Measurements from ENCODE around the gene SLC25A26. TPM values are rescaled to one million over a fixed set of nuclear protein-coding genes. Genes with fewer than 3 reads are reported as not detected.

The SLC25A26 gene
- polyA plus RNA-seq, 1 donor (not counting 4 experiments of a cell fraction or from before 2014, with no cell fraction given) = 25.2 TPM

DNA sequence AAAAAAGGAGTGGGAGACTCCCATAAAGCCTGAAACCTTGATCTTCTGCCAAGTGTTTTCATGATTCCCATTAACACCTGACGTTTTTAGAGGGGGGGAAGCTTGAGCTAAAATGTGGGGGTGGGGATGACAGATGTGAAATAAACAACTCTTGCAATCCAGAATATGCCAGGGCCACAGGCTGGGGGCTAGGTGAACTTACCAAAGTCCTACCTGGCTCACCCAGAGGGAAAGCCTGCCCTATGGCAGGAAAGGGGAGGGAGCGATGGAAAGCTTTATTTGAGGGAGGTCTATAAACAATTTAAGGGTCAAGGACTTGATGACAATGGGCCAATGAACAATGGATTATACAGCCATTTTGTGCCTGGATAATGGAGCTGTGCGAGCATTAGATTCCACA lies 171.7 kb downstream of the SLC25A26 start:
- Histone ChIP-seq H3K9me1 (ENCODE audit: control insufficient read depth, extremely low read depth, insufficient read depth, low read length) (no peaks in the 10 kb centered on the region), H3K27ac (ENCODE audit: control insufficient read depth, insufficient read depth, low read length) (no peak overlapping the region), H3K9me3 (ENCODE audit: control insufficient read depth, low read depth, low read length) (no peaks in the 10 kb centered on the region), H4K20me1 (ENCODE audit: control insufficient read depth, extremely low read depth, insufficient read depth, low read length) (no peaks in the 10 kb centered on the region), H3K4me2 (ENCODE audit: control insufficient read depth, extremely low read depth, insufficient read depth, low read depth, low read length) (no peak overlapping the region), H2AFZ (ENCODE audit: control insufficient read depth, low read length) (no peak overlapping the region), H3K9ac (ENCODE audit: control insufficient read depth, extremely low read depth, insufficient read depth, low read length) (no peak overlapping the region), H3K4me1 (ENCODE audit: control insufficient read depth, extremely low read depth, insufficient read depth, low read length) (peaks cover 1% of the 10 kb centered on the region), H3K4me3 (ENCODE audit: control insufficient read depth in 2 of 3, extremely low read depth in 1 of 3, insufficient read depth in 2 of 3, low read depth in 1 of 3, low read length in 3 of 3) (no peak overlapping the region), H3K27me3 (ENCODE audit: control insufficient read depth, extremely low read depth, insufficient read depth, low read length) (no peaks in the 10 kb centered on the region), H3K79me2 (ENCODE audit: control insufficient read depth, insufficient read depth, low read length) (no peaks in the 10 kb centered on the region), H3K36me3 (ENCODE audit: control insufficient read depth in 2 of 2, extremely low read depth in 1 of 2, insufficient read depth in 2 of 2, low read length in 2 of 2) (peaks cover 4 to 13% of the 10 kb centered on the region in 2 experiments)
- DNase-seq (ENCODE audit: low read depth, low spot score) (no peak), FAIRE-seq (no peak)
- dilution Hi-C loops (cut with MboI; ENCODE audit: extremely low pct_ligation_motif_present, low sequenced_read_pairs) = no loop called here
- TF ChIP-seq EZH2 (IDR thresholded peaks at IDR 0.05; ENCODE audit: low read length) = no peak
- TF ChIP-seq, protein P1, sequence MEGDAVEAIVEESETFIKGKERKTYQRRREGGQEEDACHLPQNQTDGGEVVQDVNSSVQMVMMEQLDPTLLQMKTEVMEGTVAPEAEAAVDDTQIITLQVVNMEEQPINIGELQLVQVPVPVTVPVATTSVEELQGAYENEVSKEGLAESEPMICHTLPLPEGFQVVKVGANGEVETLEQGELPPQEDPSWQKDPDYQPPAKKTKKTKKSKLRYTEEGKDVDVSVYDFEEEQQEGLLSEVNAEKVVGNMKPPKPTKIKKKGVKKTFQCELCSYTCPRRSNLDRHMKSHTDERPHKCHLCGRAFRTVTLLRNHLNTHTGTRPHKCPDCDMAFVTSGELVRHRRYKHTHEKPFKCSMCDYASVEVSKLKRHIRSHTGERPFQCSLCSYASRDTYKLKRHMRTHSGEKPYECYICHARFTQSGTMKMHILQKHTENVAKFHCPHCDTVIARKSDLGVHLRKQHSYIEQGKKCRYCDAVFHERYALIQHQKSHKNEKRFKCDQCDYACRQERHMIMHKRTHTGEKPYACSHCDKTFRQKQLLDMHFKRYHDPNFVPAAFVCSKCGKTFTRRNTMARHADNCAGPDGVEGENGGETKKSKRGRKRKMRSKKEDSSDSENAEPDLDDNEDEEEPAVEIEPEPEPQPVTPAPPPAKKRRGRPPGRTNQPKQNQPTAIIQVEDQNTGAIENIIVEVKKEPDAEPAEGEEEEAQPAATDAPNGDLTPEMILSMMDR (optimal IDR thresholded peaks at IDR 0.05 in 1 of 3, IDR thresholded peaks at IDR 0.05 in 1 of 3, conservative IDR thresholded peaks at IDR 0.05 in 1 of 3; ENCODE audit: extremely low read depth in 1 of 3, insufficient read depth in 2 of 3, low read length in 3 of 3) = no peak

DNA sequence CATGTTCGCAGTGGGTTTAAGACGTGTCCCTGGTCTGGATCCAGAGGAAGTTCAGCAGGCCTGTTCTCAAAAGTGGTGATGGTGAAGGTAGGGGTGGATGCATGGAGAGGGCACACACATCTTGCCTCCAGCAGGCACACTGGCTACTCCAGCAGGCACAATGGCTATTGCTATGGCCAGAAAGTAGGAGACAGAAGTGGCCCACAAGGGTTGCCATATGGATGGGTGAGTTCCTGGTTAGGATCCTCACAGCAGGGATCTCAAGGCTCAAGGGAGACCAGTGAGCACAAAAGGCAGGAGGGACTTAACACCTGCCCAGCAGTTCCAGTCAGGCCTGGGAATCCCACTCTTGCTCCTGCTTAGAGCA lies 172.1 kb downstream of the SLC25A26 start:
- no peak overlapping the region for H3K4me2 ChIP-seq (ENCODE audit: control insufficient read depth, extremely low read depth, insufficient read depth, low read depth, low read length)
- no peak overlapping the region for H3K27ac ChIP-seq (ENCODE audit: control insufficient read depth, insufficient read depth, low read length)
- peaks cover 4 to 17% of the 10 kb centered on the region in 2 experiments for H3K36me3 ChIP-seq (ENCODE audit: control insufficient read depth in 2 of 2, extremely low read depth in 1 of 2, insufficient read depth in 2 of 2, low read length in 2 of 2)
- H3K4me1 ChIP-seq (ENCODE audit: control insufficient read depth, extremely low read depth, insufficient read depth, low read length) = peaks cover 6% of the 10 kb centered on the region
- H4K20me1 ChIP-seq (ENCODE audit: control insufficient read depth, extremely low read depth, insufficient read depth, low read length) = no peaks in the 10 kb centered on the region
- no peaks in the 10 kb centered on the region for H3K9me3 ChIP-seq (ENCODE audit: control insufficient read depth, low read depth, low read length)
- FAIRE-seq (no peak), DNase-seq (ENCODE audit: low read depth, low spot score) (no peak)
- dilution Hi-C loops (cut with MboI; ENCODE audit: extremely low pct_ligation_motif_present, low sequenced_read_pairs) = no loop called here
- H3K4me3 ChIP-seq (ENCODE audit: control insufficient read depth in 2 of 3, extremely low read depth in 1 of 3, insufficient read depth in 2 of 3, low read depth in 1 of 3, low read length in 3 of 3) = no peak overlapping the region
- TF ChIP-seq, protein P1 (optimal IDR thresholded peaks at IDR 0.05 in 1 of 3, IDR thresholded peaks at IDR 0.05 in 1 of 3, conservative IDR thresholded peaks at IDR 0.05 in 1 of 3; ENCODE audit: extremely low read depth in 1 of 3, insufficient read depth in 2 of 3, low read length in 3 of 3) = no peak
- no peak for TF ChIP-seq EZH2 (IDR thresholded peaks at IDR 0.05; ENCODE audit: low read length)
- no peaks in the 10 kb centered on the region for H3K79me2 ChIP-seq (ENCODE audit: control insufficient read depth, insufficient read depth, low read length)
- H3K9me1 ChIP-seq (ENCODE audit: control insufficient read depth, extremely low read depth, insufficient read depth, low read length) = no peaks in the 10 kb centered on the region
- no peak overlapping the region for H3K9ac ChIP-seq (ENCODE audit: control insufficient read depth, extremely low read depth, insufficient read depth, low read length)
- no peaks in the 10 kb centered on the region for H3K27me3 ChIP-seq (ENCODE audit: control insufficient read depth, extremely low read depth, insufficient read depth, low read length)
- no peak overlapping the region for H2AFZ ChIP-seq (ENCODE audit: control insufficient read depth, low read length)
